OCI-LY7 (cell line): ENCODE measurements around the gene ELL. TPM values are rescaled to one million over a fixed set of nuclear protein-coding genes. Genes with fewer than 3 reads are reported as not detected.

Experiments
- BruUV-seq: library from RNA; stranded (reverse); fragments of 400-500 nt; replicated peaks from 2 replicates; lab custom pipeline; 2021; lab: Mats Ljungman, UMichigan
- CTCF ChIA-PET: fragments of 300-600 bp; sonication (Branson Sonifier 250); formaldehyde crosslinking; loops from one replicate; lab custom pipeline; 2022; ENCODE audit warnings: antibody characterized with exemption; ENCODE audit not compliant: unreplicated experiment; lab: Charles Lee
- POLR2A ChIA-PET: fragments of 300-600 bp; sonication (Branson Sonifier 250); formaldehyde crosslinking; loops from one replicate; lab custom pipeline; 2022; ENCODE audit warnings: antibody characterized with exemption; lab: Charles Lee
- DNase-seq: peaks from one replicate; pipeline ENCODE4 v3.0.0-alpha.2; 2015; ENCODE audit warnings: low spot score
- H2AFZ ChIP-seq: fragments of 200-600 bp; sonication (generic), shearing (Covaris generic); 2 replicates; pipeline ENCODE4 v1.6.1; 2014; ENCODE audit warnings: mild to moderate bottlenecking, antibody characterized with exemption, low read length, moderate library complexity
- H3K27ac ChIP-seq: fragments of 200-600 bp; sonication (generic); 2 replicates; pipeline ENCODE4 v1.5.1; 2014; ENCODE audit warnings: mixed run types, low read depth, mild to moderate bottlenecking, moderate library complexity, low read length, inconsistent platforms; ENCODE audit not compliant: poor library complexity, severe bottlenecking
- H3K36me3 ChIP-seq: fragments of 200-600 bp; sonication (generic); 2 replicates; pipeline ENCODE4 v1.6.1; 2014; ENCODE audit warnings: mild to moderate bottlenecking, antibody characterized with exemption, low read length, moderate library complexity, mixed read lengths; ENCODE audit not compliant: insufficient read depth
- H3K4me1 ChIP-seq: fragments of 200-600 bp; sonication (generic); 2 replicates; pipeline ENCODE4 v1.5.1; 2014; ENCODE audit warnings: mild to moderate bottlenecking, low read length; ENCODE audit not compliant: insufficient read depth, poor library complexity, severe bottlenecking
- H3K4me2 ChIP-seq: fragments of 200-600 bp; sonication (generic); 2 replicates; pipeline ENCODE4 v1.6.1; 2014; ENCODE audit warnings: mild to moderate bottlenecking, low read length
- H3K4me3 ChIP-seq: fragments of 200-600 bp; sonication (generic); 2 replicates; pipeline ENCODE4 v1.5.1; 2014; ENCODE audit warnings: mild to moderate bottlenecking, low read depth, low read length; ENCODE audit not compliant: poor library complexity, severe bottlenecking
- H3K79me2 ChIP-seq: fragments of 200-600 bp; sonication (generic); 2 replicates; pipeline ENCODE4 v1.6.1; 2016; ENCODE audit warnings: low read depth, mild to moderate bottlenecking, low read length, moderate library complexity, mixed read lengths; ENCODE audit not compliant: insufficient read depth
- H3K9me2 ChIP-seq: fragments of 200-600 bp; sonication (generic); 2 replicates; pipeline ENCODE4 v1.6.1; 2016; ENCODE audit warnings: mild to moderate bottlenecking, low read length, mixed read lengths; ENCODE audit not compliant: insufficient read depth
- H3K9me3 ChIP-seq: fragments of 200-600 bp; sonication (generic); 2 replicates; pipeline ENCODE4 v1.6.1; 2014; ENCODE audit warnings: mild to moderate bottlenecking, mixed run types, low read length, mixed read lengths
- H4K20me1 ChIP-seq: fragments of 200-600 bp; sonication (generic); 2 replicates; pipeline ENCODE4 v1.6.1; 2014; ENCODE audit warnings: mild to moderate bottlenecking, antibody characterized with exemption, low read length, moderate library complexity, mixed read lengths; ENCODE audit not compliant: insufficient read depth
- CTCF ChIP-seq: fragments of 200-600 bp; sonication (generic); conservative IDR thresholded peaks from 2 replicates; pipeline ENCODE4 v1.5.1; 2014; ENCODE audit warnings: mild to moderate bottlenecking, antibody characterized with exemption, low read length, moderate library complexity, mixed read lengths
- EZH2phosphoT487 ChIP-seq: fragments of 200-600 bp; sonication (generic); IDR thresholded peaks from 2 replicates; pipeline ENCODE4 v1.6.1; 2018; ENCODE audit warnings: low read depth, borderline replicate concordance, mild to moderate bottlenecking, mixed run types, antibody characterized with exemption, low read length, moderate library complexity, mixed read lengths
- intact Hi-C: fragments of 100-400 bp; cut with micrococcal nuclease; formaldehyde crosslinking; loops from one replicate; pipeline ENCODE4 v1.10.0; 2022; ENCODE audit not compliant: unreplicated experiment
- total RNA-seq, 2 experiments: library from RNA; depleted of rRNA in 1 of 2; stranded (reverse); fragments of >200 nt in 1 of 2; shearing (Covaris generic) in 1 of 2; gene quantifications; 2 replicates each; pipeline ENCODE4 v1.2.3, GENCODE V29; 2014 to 2022

ELL gene
- total RNA-seq, 2 experiments from 2014 or later: 14.4 to 24.6 TPM

- no peaks in the 10 kb centered on the region for H3K36me3 ChIP-seq
- no peaks in the 10 kb centered on the region; the same call in 1 of the 2 replicates for H4K20me1 ChIP-seq
- CTCF ChIA-PET: no interaction called here
- no TSS peak for BruUV-seq
- peaks cover 44% of the 10 kb centered on the region for H3K4me1 ChIP-seq
- intact Hi-C loops: loop anchor here (10.0 kb wide), 1 partner anchor 405 kb away; the partner anchor contains the start of gene UPF1
- TF ChIP-seq CTCF (no peak), EZH2phosphoT487 (no peak)
- peak overlapping the region; percentile 66 for H3K4me2 ChIP-seq
- no peaks in the 10 kb centered on the region for H3K79me2 ChIP-seq
- no peak for DNase-seq
- no peak overlapping the region for H2AFZ ChIP-seq
- no peaks in the 10 kb centered on the region for H3K9me3 ChIP-seq
- no peak overlapping the region for H3K27ac ChIP-seq
- POLR2A ChIA-PET: no interaction called here
- no peaks in the 10 kb centered on the region for H3K9me2 ChIP-seq
- peak overlapping the region; percentile 41 for H3K4me3 ChIP-seq
Measured at GRCh38 chr19:18429717-18430416, 92.0 kb downstream of the ELL start.

- CTCF ChIA-PET: no interaction called here
- no peaks in the 10 kb centered on the region for H3K9me2 ChIP-seq
- H2AFZ ChIP-seq: no peak overlapping the region
- no peaks in the 10 kb centered on the region for H3K36me3 ChIP-seq
- DNase-seq: peak; percentile 83
- POLR2A ChIA-PET: interaction anchor here (0.6 to 1.0 kb wide), 2 partner anchors 9 to 372 kb away, joined by 3 read pairs; no protein-coding TSS in a partner anchor
- no TSS peak for BruUV-seq
- peak overlapping the region; percentile 37 for H3K27ac ChIP-seq
- intact Hi-C loops: loop anchor here (10.0 kb wide), 1 partner anchor 406 kb away; the partner anchor contains the start of gene UPF1
- no peaks in the 10 kb centered on the region for H3K9me3 ChIP-seq
- peaks cover 53% of the 10 kb centered on the region for H3K4me1 ChIP-seq
- H3K4me2 ChIP-seq: peak overlapping the region; percentile 66
- H3K79me2 ChIP-seq: no peaks in the 10 kb centered on the region; the same call in 1 of the 2 replicates
- TF ChIP-seq EZH2phosphoT487 (no peak), CTCF (0 out of 2 replicates have a peak, but pooled peaks have one; percentile 29)
- H3K4me3 ChIP-seq: peak overlapping the region; percentile 41
- H4K20me1 ChIP-seq: no peaks in the 10 kb centered on the region; the same call in 1 of the 2 replicates
Measured at GRCh38 chr19:18428787-18429674, 92.8 kb downstream of the ELL start.
